Smooth muscle cell (in vitro differentiated cells): ENCODE data around the gene MIS12. TPM values are rescaled to one million over a fixed set of nuclear protein-coding genes. Genes with fewer than 3 reads are reported as not detected.

Experiments
- DNase-seq: peaks from one replicate; lab custom pipeline; 2025; ENCODE audit not compliant: unreplicated experiment; lab: John Stamatoyannopoulos, UW
- H2AFZ ChIP-seq: fragments of 200-600 bp; sonication (generic); 2 replicates; pipeline ENCODE4 v1.6.0; 2016; ENCODE audit warnings: antibody characterized with exemption, low read depth, mild to moderate bottlenecking
- H3F3A ChIP-seq: fragments of 200-600 bp; sonication (generic); 2 replicates; pipeline ENCODE4 v1.6.0; 2017; ENCODE audit warnings: antibody characterized with exemption, low read depth
- H3K27ac ChIP-seq: fragments of 200-600 bp; sonication (generic); 2 replicates; pipeline ENCODE4 v1.5.1; 2016; ENCODE audit warnings: low read depth, mild to moderate bottlenecking
- H3K27me3 ChIP-seq: fragments of 200-600 bp; sonication (generic); 2 replicates; pipeline ENCODE4 v1.6.1; 2016; ENCODE audit warnings: low read depth, mild to moderate bottlenecking
- H3K36me3 ChIP-seq: fragments of 200-600 bp; sonication (generic); 2 replicates; pipeline ENCODE4 v1.5.1; 2016; ENCODE audit warnings: low read depth
- H3K4me1 ChIP-seq: fragments of 200-600 bp; sonication (generic); 2 replicates; pipeline ENCODE4 v1.5.1; 2016; ENCODE audit warnings: low read depth
- H3K4me2 ChIP-seq: fragments of 200-600 bp; sonication (generic); 2 replicates; pipeline ENCODE4 v1.6.0; 2016; ENCODE audit warnings: mild to moderate bottlenecking
- H3K4me3 ChIP-seq: fragments of 200-600 bp; sonication (generic); 2 replicates; pipeline ENCODE4 v1.5.1; 2016; ENCODE audit warnings: mild to moderate bottlenecking
- H3K79me2 ChIP-seq: fragments of 200-600 bp; sonication (generic); 2 replicates; pipeline ENCODE4 v1.6.0; 2016; ENCODE audit warnings: low read depth, mild to moderate bottlenecking
- H3K9ac ChIP-seq: fragments of 200-600 bp; sonication (generic); 2 replicates; pipeline ENCODE4 v1.6.0; 2016; ENCODE audit warnings: low read depth
- H3K9me3 ChIP-seq: fragments of 200-600 bp; sonication (generic); replicated peaks from 2 replicates; pipeline ENCODE4 v1.5.1; 2016; ENCODE audit warnings: low read depth
- H4K20me1 ChIP-seq: fragments of 200-600 bp; sonication (generic); 2 replicates; pipeline ENCODE4 v1.6.0; 2016; ENCODE audit warnings: low read depth
- WGBS: methylation state at CpG from one replicate; pipeline ENCODE4 v1.1.7; 2016; ENCODE audit warnings: low lambda C conversion rate; 5-methylcytosine and 5-hydroxymethylcytosine counted together
- polyA plus RNA-seq: library from polyadenylated mRNA; unstranded; fragments of >200 nt; fragmentation: Nextera tagmentation; extraction: Ambion mirVana; gene quantifications from 2 replicates; pipeline ENCODE4 v1.2.1, GENCODE V29; 2016
- total RNA-seq: library from RNA; depleted of rRNA; stranded (reverse); fragments of >200 nt; gene quantifications from 2 replicates; pipeline ENCODE4 v1.2.3, GENCODE V29; 2014
- TF ChIP-seq, protein P1 (sequence below): fragments of 200-600 bp; sonication (generic); IDR thresholded peaks from 2 replicates; pipeline ENCODE4 v1.5.1; 2017; ENCODE audit warnings: borderline replicate concordance, mild to moderate bottlenecking, antibody characterized with exemption; ENCODE audit not compliant: insufficient read depth, poor library complexity, severe bottlenecking

Gene MIS12
- total and polyA plus RNA-seq, 2 experiments from 2014 or later, result 14.8 to 23.3 TPM

DNA sequence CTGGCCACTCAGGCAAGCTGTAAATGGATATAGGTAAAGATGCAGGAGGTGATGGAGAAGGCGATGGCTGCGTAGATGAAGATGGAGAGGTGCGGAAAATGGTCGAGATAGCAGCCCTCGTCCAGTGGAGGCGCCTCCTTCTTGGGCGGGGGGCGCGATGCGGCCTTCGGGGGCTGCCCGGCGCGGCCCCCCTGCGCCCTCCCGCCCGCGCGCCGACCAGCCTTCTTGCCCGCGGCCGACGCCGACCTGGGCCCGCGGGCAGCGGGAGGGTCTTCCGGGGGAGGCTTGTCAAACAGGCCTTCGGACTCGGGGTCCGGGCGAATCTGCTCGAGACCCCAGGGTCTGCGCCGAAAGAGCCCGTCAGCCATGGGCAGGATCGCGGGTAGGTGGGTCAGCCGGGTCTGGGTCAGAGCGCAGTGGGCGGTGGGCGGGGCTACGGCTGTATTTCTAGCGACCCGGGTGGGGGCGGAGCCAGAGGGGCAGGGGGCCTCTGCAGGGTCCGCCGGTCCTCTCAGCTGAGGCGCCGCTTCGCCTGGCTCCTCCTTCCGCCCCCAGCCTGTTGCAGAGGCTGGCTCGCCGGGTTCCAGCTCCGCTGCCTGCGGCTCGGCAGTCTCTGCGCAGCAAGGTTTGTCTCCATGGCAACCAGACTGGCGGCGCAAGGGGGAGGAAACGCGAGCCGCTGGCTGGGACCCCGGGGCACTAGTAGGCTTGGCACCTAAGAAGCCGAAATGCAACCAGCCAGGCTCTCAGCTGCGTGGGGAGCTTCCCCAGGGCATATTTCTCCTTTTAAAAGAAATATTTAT lies 14.4 kb downstream of the MIS12 start:
- peak; percentile 88 for DNase-seq
- peaks cover 4% of the 10 kb centered on the region for H3F3A ChIP-seq
- peak overlapping the region; percentile 71 for H3K9ac ChIP-seq
- no peaks in the 10 kb centered on the region for H3K27me3 ChIP-seq
- H3K4me1 ChIP-seq, result peaks cover 8% of the 10 kb centered on the region
- no peaks in the 10 kb centered on the region for H3K79me2 ChIP-seq
- H3K4me3 ChIP-seq, result peak overlapping the region; percentile 76
- no peaks in the 10 kb centered on the region for H3K36me3 ChIP-seq
- 1% methylated on average over 49 of the region's 67 CpGs for WGBS
- TF ChIP-seq, protein P1, sequence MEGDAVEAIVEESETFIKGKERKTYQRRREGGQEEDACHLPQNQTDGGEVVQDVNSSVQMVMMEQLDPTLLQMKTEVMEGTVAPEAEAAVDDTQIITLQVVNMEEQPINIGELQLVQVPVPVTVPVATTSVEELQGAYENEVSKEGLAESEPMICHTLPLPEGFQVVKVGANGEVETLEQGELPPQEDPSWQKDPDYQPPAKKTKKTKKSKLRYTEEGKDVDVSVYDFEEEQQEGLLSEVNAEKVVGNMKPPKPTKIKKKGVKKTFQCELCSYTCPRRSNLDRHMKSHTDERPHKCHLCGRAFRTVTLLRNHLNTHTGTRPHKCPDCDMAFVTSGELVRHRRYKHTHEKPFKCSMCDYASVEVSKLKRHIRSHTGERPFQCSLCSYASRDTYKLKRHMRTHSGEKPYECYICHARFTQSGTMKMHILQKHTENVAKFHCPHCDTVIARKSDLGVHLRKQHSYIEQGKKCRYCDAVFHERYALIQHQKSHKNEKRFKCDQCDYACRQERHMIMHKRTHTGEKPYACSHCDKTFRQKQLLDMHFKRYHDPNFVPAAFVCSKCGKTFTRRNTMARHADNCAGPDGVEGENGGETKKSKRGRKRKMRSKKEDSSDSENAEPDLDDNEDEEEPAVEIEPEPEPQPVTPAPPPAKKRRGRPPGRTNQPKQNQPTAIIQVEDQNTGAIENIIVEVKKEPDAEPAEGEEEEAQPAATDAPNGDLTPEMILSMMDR, result no peak
- no peaks in the 10 kb centered on the region for H3K9me3 ChIP-seq
- H3K4me2 ChIP-seq, result peak overlapping the region; percentile 96
- peak overlapping the region; percentile 88 for H2AFZ ChIP-seq
- H4K20me1 ChIP-seq, result no peaks in the 10 kb centered on the region
- H3K27ac ChIP-seq, result peak overlapping the region; percentile 76

DNA sequence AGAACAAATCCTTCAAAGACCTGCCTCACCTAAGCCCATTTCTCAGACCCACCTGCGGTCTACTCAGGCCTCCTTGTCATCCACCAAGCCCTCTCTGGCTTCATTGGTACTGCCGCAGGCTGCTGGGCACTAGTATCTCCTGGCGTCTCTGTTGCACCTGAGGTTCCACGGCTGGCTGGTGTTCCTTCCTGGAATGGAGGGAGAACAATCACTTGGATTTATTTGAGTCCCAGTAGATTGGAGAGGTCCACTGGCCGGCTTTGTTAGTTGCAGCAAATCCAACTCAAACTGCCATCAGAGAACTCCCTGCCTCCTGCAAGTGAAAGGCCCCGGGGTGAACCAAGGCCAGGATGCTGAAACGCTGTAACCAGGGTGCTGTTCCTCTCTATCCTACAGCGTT lies 15.3 kb downstream of the MIS12 start:
- Histone ChIP-seq H3K4me1 (peaks cover 8% of the 10 kb centered on the region), H3K4me2 (no peak overlapping the region), H4K20me1 (no peaks in the 10 kb centered on the region), H2AFZ (no peak overlapping the region), H3K9ac (no peak overlapping the region), H3K36me3 (no peaks in the 10 kb centered on the region), H3K27ac (peak overlapping the region; percentile 76), H3K9me3 (no peaks in the 10 kb centered on the region), H3F3A (peaks cover 4% of the 10 kb centered on the region), H3K4me3 (no peak overlapping the region), H3K79me2 (no peaks in the 10 kb centered on the region), H3K27me3 (no peaks in the 10 kb centered on the region)
- DNase-seq, result no peak
- TF ChIP-seq, protein P1, result no peak
- 86% methylated on average over 8 of the region's 8 CpGs for WGBS

DNA sequence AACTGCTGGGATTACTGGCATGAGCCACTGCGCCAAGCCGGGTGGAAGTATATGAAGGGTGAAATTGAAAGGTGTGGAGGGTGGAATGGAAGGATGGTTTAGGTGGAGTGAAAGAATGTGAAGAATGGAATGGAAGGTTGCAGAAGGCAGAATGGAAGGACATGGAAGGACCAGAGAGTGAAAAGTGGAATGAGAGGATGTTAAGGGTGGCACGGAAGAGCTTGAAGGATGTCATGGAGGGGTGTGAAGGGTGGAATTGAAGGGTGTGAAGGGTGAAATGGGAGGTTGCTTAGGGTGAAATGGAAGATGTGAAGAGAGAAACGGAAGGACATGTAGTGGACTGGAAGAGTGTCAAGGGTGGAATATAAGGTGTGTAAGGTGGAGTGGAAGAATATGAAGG lies 16.2 kb downstream of the MIS12 start:
- Histone ChIP-seq H2AFZ (no peak overlapping the region), H3F3A (peaks cover 4% of the 10 kb centered on the region), H4K20me1 (no peaks in the 10 kb centered on the region), H3K79me2 (no peaks in the 10 kb centered on the region), H3K27me3 (no peaks in the 10 kb centered on the region), H3K9ac (no peak overlapping the region), H3K36me3 (no peaks in the 10 kb centered on the region), H3K4me2 (no peak overlapping the region), H3K27ac (no peak overlapping the region), H3K4me3 (no peak overlapping the region), H3K9me3 (no peaks in the 10 kb centered on the region), H3K4me1 (peaks cover 8% of the 10 kb centered on the region)
- 95% methylated on average over 4 of the region's 4 CpGs for WGBS
- TF ChIP-seq, protein P1, result no peak
- no peak for DNase-seq

DNA sequence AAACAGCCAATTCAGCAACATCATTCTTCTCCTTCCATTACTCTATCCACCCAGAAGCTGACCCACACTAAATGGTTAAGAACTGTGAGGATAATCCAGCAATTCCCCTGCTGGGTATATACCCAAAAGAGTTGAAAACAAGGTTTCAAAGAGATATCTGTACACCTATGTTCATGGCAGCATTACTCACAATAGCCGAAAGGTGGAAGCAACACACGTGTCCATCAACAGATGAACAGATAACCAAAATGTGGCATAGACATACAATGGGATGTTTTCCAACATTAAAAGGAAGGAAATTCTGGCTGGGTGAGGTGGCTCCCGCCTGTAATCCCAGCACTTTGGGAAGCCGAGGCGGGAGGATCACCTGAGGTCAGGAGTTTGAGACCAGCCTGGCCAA lies 19.9 kb downstream of the MIS12 start:
- Histone ChIP-seq H3K4me3 (no peak overlapping the region), H2AFZ (no peak overlapping the region), H3K27ac (no peak overlapping the region), H3K9me3 (no peaks in the 10 kb centered on the region), H4K20me1 (no peaks in the 10 kb centered on the region), H3K79me2 (no peaks in the 10 kb centered on the region), H3K4me2 (no peak overlapping the region), H3F3A (peaks cover 4% of the 10 kb centered on the region), H3K4me1 (peaks cover 17% of the 10 kb centered on the region), H3K27me3 (no peaks in the 10 kb centered on the region), H3K9ac (no peak overlapping the region), H3K36me3 (no peaks in the 10 kb centered on the region)
- 93% methylated on average over 5 of the region's 5 CpGs for WGBS
- DNase-seq, result no peak
- TF ChIP-seq, protein P1, result no peak
